Measurements from ENCODE around the gene DLG2.
A peak's percentile ranks its signal among the peaks of the same experiment; 100 is the strongest.
"Not testable (repeated sequence)": the region's sequence is repeated elsewhere in the genome, so short reads cannot be mapped to it uniquely, and the experiment has no call there.

The DLG2 gene

DNA sequence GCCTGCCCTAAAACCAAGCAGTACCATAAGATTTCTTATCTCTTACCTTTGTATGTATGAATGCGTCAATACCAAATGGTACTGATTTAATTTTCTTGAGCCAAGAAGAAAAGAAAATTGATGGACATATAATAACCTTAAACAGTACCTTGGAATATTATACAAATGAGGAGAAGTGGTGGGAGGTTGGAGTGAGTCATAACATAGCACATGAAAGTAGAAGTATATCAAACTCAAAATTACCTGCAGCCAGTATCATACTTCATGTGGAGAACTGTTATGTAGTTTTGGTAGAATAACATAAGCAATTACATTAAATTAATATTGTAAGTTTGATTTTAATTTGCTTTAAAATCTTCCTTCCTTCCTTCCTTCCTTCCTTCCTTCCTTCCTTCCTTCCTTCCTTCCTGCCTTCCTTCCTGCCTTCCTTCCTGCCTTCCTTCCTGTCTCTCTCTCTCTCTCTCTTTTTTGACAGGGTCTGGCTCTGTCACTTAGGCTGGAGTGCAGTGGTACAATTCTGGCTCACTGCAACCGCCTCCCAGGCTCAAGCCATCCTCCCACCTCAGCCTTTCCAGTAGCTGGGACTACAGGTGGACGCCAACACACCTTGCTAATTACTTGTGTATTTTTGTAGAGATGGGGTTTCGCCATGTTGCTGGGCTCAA, 1880.1 kb downstream of the DLG2 start:
- H3K27ac ChIP-seq (ENCODE audit: low read length): no peak overlapping the region
- no peaks in the 10 kb centered on the region for H3K36me3 ChIP-seq (ENCODE audit: control insufficient read depth, insufficient read depth, low read length)
- no CpG with 5 or more reads among the region's 4 CpGs for WGBS (ENCODE audit: insufficient coverage, insufficient read length)
- no peak for DNase-seq (ENCODE audit: low read depth, low spot score)
- H3K9me3 ChIP-seq (ENCODE audit: control insufficient read depth, insufficient read depth, low read length): no peaks in the 10 kb centered on the region
- no peaks in the 10 kb centered on the region for H3K27me3 ChIP-seq (ENCODE audit: control insufficient read depth, insufficient read depth, low read length)
- no peaks in the 10 kb centered on the region for H3K4me1 ChIP-seq (ENCODE audit: control insufficient read depth, insufficient read depth, low read length)
- H3K4me3 ChIP-seq (ENCODE audit: low read length): no peak overlapping the region

- Histone ChIP-seq H3K27ac (ENCODE audit: low read length) (no peak overlapping the region), H3K4me1 (ENCODE audit: control insufficient read depth, insufficient read depth, low read length) (no peaks in the 10 kb centered on the region), H3K27me3 (ENCODE audit: control insufficient read depth, insufficient read depth, low read length) (no peaks in the 10 kb centered on the region), H3K36me3 (ENCODE audit: control insufficient read depth, insufficient read depth, low read length) (no peaks in the 10 kb centered on the region), H3K4me3 (ENCODE audit: low read length) (no peak overlapping the region), H3K9me3 (ENCODE audit: control insufficient read depth, insufficient read depth, low read length) (no peaks in the 10 kb centered on the region)
- WGBS (ENCODE audit: insufficient coverage, insufficient read length): no CpG with 5 or more reads among the region's 6 CpGs
- DNase-seq (ENCODE audit: low read depth, low spot score): no peak
These were observed 1882.4 kb downstream of the DLG2 start for GRCh38 chr11:83744620-83745192.

GRCh38 chr11:83736684-83737083, 1890.5 kb downstream of the DLG2 start:
- Histone ChIP-seq H3K27me3 (ENCODE audit: control insufficient read depth, insufficient read depth, low read length) (no peaks in the 10 kb centered on the region), H3K9me3 (ENCODE audit: control insufficient read depth, insufficient read depth, low read length) (no peaks in the 10 kb centered on the region), H3K36me3 (ENCODE audit: control insufficient read depth, insufficient read depth, low read length) (no peaks in the 10 kb centered on the region), H3K4me1 (ENCODE audit: control insufficient read depth, insufficient read depth, low read length) (no peaks in the 10 kb centered on the region), H3K4me3 (ENCODE audit: low read length) (no peak overlapping the region), H3K27ac (ENCODE audit: low read length) (no peak overlapping the region)
- DNase-seq (ENCODE audit: low read depth, low spot score): no peak

- no CpG with 5 or more reads among the region's 1 CpG for WGBS (ENCODE audit: insufficient coverage, insufficient read length)
- Histone ChIP-seq H3K36me3 (ENCODE audit: control insufficient read depth, insufficient read depth, low read length) (no peaks in the 10 kb centered on the region), H3K27me3 (ENCODE audit: control insufficient read depth, insufficient read depth, low read length) (no peaks in the 10 kb centered on the region), H3K4me3 (ENCODE audit: low read length) (no peak overlapping the region), H3K27ac (ENCODE audit: low read length) (no peak overlapping the region), H3K9me3 (ENCODE audit: control insufficient read depth, insufficient read depth, low read length) (no peaks in the 10 kb centered on the region), H3K4me1 (ENCODE audit: control insufficient read depth, insufficient read depth, low read length) (no peaks in the 10 kb centered on the region)
- no peak for DNase-seq (ENCODE audit: low read depth, low spot score)
These were observed 1893.0 kb downstream of the DLG2 start for GRCh38 chr11:83734120-83734519.

- not testable (repeated sequence) for H3K36me3 ChIP-seq (ENCODE audit: control insufficient read depth, insufficient read depth, low read length); DNase-seq (ENCODE audit: low read depth, low spot score); H3K27me3 ChIP-seq (ENCODE audit: control insufficient read depth, insufficient read depth, low read length); H3K4me3 ChIP-seq (ENCODE audit: low read length); H3K27ac ChIP-seq (ENCODE audit: low read length); H3K4me1 ChIP-seq (ENCODE audit: control insufficient read depth, insufficient read depth, low read length); H3K9me3 ChIP-seq (ENCODE audit: control insufficient read depth, insufficient read depth, low read length)
- WGBS (ENCODE audit: insufficient coverage, insufficient read length): no CpG with 5 or more reads among the region's 2 CpGs
These were observed 1895.9 kb downstream of the DLG2 start for GRCh38 chr11:83731288-83731687.

DNA sequence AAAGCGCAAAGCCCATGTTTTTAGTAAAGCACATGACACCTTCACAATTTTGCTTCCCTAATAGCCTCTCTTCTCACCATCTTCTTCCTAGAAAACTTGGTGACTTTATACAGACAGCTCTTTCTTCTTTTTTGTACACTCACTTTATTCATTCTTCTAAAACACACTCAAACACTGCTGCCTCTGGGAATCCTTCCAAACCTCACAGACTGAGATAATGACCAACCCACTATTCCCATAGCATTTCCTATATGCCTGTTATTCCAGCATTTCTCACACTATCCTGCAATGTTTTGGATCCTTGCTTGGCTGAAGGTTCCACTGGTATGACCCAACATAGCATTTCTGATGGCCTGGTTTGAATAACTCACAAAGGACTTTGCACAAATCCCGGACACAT, 1898.9 kb downstream of the DLG2 start:
- no peak overlapping the region for H3K27ac ChIP-seq (ENCODE audit: low read length)
- H3K36me3 ChIP-seq (ENCODE audit: control insufficient read depth, insufficient read depth, low read length): no peaks in the 10 kb centered on the region
- no peaks in the 10 kb centered on the region for H3K9me3 ChIP-seq (ENCODE audit: control insufficient read depth, insufficient read depth, low read length)
- no peaks in the 10 kb centered on the region for H3K27me3 ChIP-seq (ENCODE audit: control insufficient read depth, insufficient read depth, low read length)
- H3K4me1 ChIP-seq (ENCODE audit: control insufficient read depth, insufficient read depth, low read length): peaks cover 2% of the 10 kb centered on the region
- WGBS (ENCODE audit: insufficient coverage, insufficient read length): no CpG with 5 or more reads among the region's 2 CpGs
- no peak overlapping the region for H3K4me3 ChIP-seq (ENCODE audit: low read length)
- DNase-seq (ENCODE audit: low read depth, low spot score): no peak

DNA sequence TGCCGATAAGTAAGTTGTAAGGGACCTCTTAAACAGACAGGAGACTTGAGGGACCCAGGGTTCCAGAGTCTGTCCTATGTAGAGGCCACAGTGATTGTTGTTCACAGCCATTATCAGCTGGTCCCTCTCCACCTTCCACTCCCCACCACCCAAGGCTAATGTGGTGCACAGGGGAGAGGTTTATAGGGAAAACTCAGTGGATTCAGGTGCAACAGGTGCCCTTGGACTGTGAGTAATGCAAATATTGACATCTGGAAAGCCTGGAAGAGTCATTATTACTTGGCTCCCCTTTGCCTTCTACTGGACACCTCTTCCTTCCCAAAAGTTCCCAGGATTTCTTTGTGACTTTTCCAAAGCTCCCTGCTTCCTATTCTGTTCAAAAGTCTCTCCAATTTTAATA, 1899.9 kb downstream of the DLG2 start:
- no peak overlapping the region for H3K4me3 ChIP-seq (ENCODE audit: low read length)
- peaks cover 2% of the 10 kb centered on the region for H3K4me1 ChIP-seq (ENCODE audit: control insufficient read depth, insufficient read depth, low read length)
- no peak for DNase-seq (ENCODE audit: low read depth, low spot score)
- no peak overlapping the region for H3K27ac ChIP-seq (ENCODE audit: low read length)
- WGBS (ENCODE audit: insufficient coverage, insufficient read length): no CpG with 5 or more reads among the region's 1 CpG
- no peaks in the 10 kb centered on the region for H3K36me3 ChIP-seq (ENCODE audit: control insufficient read depth, insufficient read depth, low read length)
- no peaks in the 10 kb centered on the region for H3K27me3 ChIP-seq (ENCODE audit: control insufficient read depth, insufficient read depth, low read length)
- no peaks in the 10 kb centered on the region for H3K9me3 ChIP-seq (ENCODE audit: control insufficient read depth, insufficient read depth, low read length)

GRCh38 chr11:83726316-83726715, 1900.8 kb downstream of the DLG2 start:
- H3K27me3 ChIP-seq (ENCODE audit: control insufficient read depth, insufficient read depth, low read length): no peaks in the 10 kb centered on the region
- H3K27ac ChIP-seq (ENCODE audit: low read length): no peak overlapping the region
- no peak for DNase-seq (ENCODE audit: low read depth, low spot score)
- WGBS (ENCODE audit: insufficient coverage, insufficient read length): no CpG with 5 or more reads among the region's 2 CpGs
- no peaks in the 10 kb centered on the region for H3K36me3 ChIP-seq (ENCODE audit: control insufficient read depth, insufficient read depth, low read length)
- H3K4me1 ChIP-seq (ENCODE audit: control insufficient read depth, insufficient read depth, low read length): peaks cover 4% of the 10 kb centered on the region
- no peaks in the 10 kb centered on the region for H3K9me3 ChIP-seq (ENCODE audit: control insufficient read depth, insufficient read depth, low read length)
- H3K4me3 ChIP-seq (ENCODE audit: low read length): no peak overlapping the region

GRCh38 chr11:83725728-83726127, 1901.4 kb downstream of the DLG2 start:
- H3K27me3 ChIP-seq (ENCODE audit: control insufficient read depth, insufficient read depth, low read length): no peaks in the 10 kb centered on the region
- H3K27ac ChIP-seq (ENCODE audit: low read length): no peak overlapping the region
- H3K4me1 ChIP-seq (ENCODE audit: control insufficient read depth, insufficient read depth, low read length): peaks cover 4% of the 10 kb centered on the region
- WGBS (ENCODE audit: insufficient coverage, insufficient read length): no CpG with 5 or more reads among the region's 4 CpGs
- DNase-seq (ENCODE audit: low read depth, low spot score): no peak
- H3K9me3 ChIP-seq (ENCODE audit: control insufficient read depth, insufficient read depth, low read length): no peaks in the 10 kb centered on the region
- no peak overlapping the region for H3K4me3 ChIP-seq (ENCODE audit: low read length)
- H3K36me3 ChIP-seq (ENCODE audit: control insufficient read depth, insufficient read depth, low read length): no peaks in the 10 kb centered on the region

DNA sequence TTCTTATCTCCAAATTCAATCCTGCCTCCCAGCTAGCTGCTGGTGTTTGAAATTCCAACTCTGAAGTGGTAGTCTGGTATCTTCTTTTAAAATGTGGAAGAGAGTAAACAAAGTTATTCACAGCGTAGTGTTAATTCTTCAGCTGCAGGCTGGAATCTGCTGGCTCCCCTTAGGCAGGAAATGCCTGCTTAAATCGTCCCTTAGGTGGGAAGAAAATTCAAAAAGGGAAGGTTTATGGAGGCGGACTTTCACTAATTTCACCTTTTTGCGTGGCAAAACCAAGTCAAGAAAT, 1901.9 kb downstream of the DLG2 start:
- no peak for DNase-seq (ENCODE audit: low read depth, low spot score)
- peaks cover 4% of the 10 kb centered on the region for H3K4me1 ChIP-seq (ENCODE audit: control insufficient read depth, insufficient read depth, low read length)
- no peaks in the 10 kb centered on the region for H3K27me3 ChIP-seq (ENCODE audit: control insufficient read depth, insufficient read depth, low read length)
- peak overlapping the region; percentile 5; the same call in 1 of the 2 replicates for H3K4me3 ChIP-seq (ENCODE audit: low read length)
- no peaks in the 10 kb centered on the region for H3K36me3 ChIP-seq (ENCODE audit: control insufficient read depth, insufficient read depth, low read length)
- no CpG with 5 or more reads among the region's 4 CpGs for WGBS (ENCODE audit: insufficient coverage, insufficient read length)
- H3K27ac ChIP-seq (ENCODE audit: low read length): peak overlapping the region; percentile 90
- H3K9me3 ChIP-seq (ENCODE audit: control insufficient read depth, insufficient read depth, low read length): no peaks in the 10 kb centered on the region

GRCh38 chr11:83723999-83724398, 1903.1 kb downstream of the DLG2 start:
- no CpG with 5 or more reads among the region's 6 CpGs for WGBS (ENCODE audit: insufficient coverage, insufficient read length)
- H3K27me3 ChIP-seq (ENCODE audit: control insufficient read depth, insufficient read depth, low read length): no peaks in the 10 kb centered on the region
- H3K36me3 ChIP-seq (ENCODE audit: control insufficient read depth, insufficient read depth, low read length): no peaks in the 10 kb centered on the region
- no peak overlapping the region; the same call in 1 of the 2 replicates for H3K4me3 ChIP-seq (ENCODE audit: low read length)
- peak overlapping the region; percentile 90 for H3K27ac ChIP-seq (ENCODE audit: low read length)
- DNase-seq (ENCODE audit: low read depth, low spot score): no peak
- no peaks in the 10 kb centered on the region for H3K9me3 ChIP-seq (ENCODE audit: control insufficient read depth, insufficient read depth, low read length)
- peaks cover 4% of the 10 kb centered on the region for H3K4me1 ChIP-seq (ENCODE audit: control insufficient read depth, insufficient read depth, low read length)

All from iPS DF 6.9 (cell line).